ENCODE results near the gene COX4I1.

The COX4I1 gene

DNA sequence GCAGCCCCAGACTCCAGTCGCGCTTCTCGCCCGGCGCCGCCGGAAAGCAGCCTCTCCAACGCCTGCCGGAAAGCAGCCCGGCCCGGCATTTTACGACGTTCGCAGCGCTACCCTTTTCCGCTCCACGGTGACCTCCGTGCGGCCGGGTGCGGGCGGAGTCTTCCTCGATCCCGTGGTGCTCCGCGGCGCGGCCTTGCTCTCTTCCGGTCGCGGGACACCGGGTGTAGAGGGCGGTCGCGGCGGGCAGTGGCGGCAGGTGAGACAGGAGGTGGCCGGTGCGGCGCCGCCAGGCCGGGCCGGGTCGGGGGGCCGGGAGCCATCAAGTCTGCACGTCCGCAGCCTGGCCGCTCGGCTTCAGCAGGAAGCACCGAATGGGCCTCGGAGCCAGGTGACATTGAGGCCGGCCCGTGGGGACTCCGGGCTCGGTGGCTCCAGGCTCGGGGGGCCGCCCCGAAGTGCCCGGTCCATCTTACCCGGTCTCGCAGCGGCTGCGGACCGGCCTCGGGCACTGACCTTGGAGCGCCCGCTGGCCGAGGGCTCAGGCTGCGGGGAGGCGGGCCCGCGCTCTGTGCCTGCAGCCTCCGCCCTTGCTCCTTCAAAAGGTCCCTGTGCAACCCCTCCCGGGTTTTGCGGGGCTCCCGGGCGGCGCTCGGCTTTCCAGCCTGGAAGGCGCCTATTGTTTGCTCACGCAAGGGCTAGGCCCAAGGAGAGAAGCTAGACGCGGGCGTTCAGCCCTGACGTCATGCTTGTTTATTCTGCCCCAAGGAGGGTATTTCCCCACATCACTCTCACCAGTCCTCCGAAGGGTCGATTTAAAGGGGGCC lies at the start of gene COX4I1, which contains the start of gene EMC8:
Gene COX4I1, plus strand, starts transcription at position 199 of the 824 bp plus-strand sequence. CDS start 1,511 bp downstream, outside the sequence.
Gene EMC8, minus strand, starts transcription at position 48 of the 824 bp plus-strand sequence. CDS start 249 bp downstream, outside the sequence.
- peak; percentile 95 for DNase-seq

DNA sequence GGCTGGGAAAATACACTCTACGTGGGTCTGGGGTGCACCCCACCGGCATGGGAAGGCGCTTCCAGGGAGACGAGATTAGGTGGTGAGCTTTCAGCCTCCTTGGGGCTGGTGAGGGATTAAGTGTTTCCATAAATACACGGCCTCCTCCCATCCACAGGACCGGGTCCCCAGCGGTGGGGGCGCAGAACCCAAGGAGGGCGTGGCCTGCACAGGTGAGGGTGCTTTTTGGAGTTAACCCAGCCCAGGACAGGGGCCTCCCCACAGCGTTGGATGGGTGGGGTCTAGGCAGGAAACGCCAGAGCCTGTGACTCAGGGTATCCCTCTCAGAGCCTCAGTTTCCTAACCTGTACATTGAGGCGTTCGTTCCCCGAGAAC lies 49.7 kb upstream of the COX4I1 start:
- no peak for DNase-seq

DNA sequence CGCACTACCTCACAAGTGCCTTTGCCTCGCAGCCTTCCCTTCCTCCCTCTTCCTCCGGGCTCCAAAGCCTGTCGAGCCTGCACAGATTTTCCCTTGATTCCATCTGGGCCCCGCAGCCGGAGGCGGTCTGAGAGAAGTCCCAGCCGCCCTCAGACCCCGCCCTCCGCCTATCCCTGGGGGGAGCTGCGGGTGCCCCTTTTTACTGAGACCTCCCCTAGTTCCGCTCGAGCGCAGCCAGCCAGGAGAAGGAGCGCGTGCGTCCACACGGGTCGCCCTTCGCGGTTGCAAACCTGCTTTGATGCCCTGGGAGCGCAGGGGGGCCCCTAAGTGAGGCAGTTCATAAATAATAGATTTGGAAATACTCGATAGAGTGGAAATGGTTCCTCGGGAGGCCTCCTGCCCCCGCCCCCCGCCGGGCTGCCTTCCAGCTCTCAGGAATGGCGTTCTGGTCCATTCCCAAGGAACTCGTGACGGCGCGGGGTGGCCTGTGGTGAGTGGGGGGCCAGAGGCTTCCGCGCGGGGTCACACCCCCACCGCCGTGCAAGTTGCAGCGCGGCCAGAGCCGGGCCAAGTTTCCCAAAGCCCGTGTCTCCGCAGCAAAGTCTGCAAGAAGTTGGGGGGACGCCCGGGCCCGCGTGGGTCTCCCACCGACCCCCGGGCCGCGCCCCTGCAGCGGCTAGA lies 49.2 kb upstream of the COX4I1 start:
- DNase-seq, result no peak

DNA sequence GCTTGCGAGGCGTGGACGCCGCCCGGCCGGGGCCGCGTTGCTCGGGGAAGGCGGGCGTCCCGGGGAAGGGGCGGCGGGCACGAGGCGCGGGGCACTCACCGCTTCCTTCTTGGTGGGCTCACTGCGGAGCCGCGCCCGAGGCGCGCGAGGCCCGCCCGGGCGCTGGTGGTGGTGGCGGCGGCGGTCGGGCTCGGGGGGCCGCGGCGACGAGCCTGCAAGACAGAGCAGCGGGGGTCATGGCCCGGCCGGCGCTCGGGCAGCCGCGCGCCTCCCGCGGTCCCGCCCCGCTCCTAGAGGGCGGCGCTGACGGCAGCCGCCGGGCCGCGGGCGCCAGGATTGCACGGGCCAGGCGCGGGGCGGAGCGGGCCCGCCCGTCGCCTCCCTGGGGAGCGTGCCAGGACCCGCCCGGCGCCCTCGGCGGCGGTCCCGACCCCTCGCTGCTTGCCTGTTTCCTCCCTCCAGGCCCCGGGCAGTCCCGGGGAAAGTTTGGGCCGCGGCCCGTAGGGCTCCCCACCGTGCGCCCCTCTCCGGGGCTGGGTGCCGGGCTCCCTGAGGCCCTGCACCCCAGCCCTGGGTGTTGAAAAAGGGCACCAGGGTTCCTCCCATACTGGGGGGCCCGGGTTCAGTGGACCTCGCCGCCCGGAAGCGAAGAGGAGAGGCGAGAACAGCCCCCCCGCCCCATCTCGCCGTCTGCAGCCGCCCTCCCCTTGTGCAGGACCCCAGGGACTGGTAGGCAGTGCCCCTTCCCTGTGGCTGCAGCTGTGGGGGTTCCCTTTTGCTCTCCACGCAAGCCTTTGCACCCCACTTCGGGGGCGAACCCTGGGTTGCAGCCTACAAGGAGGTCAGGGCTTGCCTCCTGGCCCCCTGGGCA lies 48.4 kb upstream of the COX4I1 start, which contains the start of gene C16orf74:
Gene C16orf74, minus strand, starts transcription at position 270 of the 871 bp plus-strand sequence. CDS start 15,879 bp downstream, outside the sequence.
- DNase-seq, result peak; percentile 68

DNA sequence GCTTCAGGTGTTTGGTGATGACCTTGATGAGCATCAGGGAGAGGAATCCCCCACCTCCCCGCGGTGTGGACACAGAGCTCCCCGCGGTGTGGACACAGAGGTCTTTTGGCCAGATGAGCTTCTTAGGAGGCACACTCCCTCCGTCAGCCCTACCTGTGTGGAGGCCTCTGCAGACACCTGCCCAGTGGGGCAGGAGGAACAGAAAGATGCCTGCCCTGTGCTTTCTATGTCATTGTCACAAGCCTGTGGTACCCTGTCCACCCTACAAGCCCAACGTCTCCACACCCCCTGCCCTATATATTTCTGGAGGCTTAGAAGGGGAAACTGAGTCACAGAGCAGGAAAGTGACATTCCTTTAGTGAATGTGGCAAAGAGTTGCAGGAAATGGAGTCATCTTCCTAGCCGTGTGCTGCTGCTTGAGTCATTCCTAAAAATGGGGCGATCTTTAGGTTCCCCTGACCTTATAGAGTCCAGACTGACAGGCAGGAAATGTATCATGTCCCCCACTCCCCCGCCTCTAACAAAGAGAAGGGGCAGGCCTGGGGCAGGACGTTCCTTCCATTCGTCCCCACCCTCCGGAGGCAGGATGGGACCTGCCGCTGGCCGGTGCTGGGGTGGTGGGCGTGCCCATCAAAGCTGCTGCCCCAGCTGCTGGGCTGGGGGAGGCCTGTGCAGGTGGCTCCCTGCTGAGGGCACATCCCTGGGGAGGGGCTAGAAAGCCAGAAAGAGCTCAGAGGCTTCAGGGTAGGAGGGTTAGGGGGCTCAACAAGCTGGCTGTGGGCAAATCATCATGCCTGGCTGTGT lies 47.6 kb upstream of the COX4I1 start:
- DNase-seq, result no peak

DNA sequence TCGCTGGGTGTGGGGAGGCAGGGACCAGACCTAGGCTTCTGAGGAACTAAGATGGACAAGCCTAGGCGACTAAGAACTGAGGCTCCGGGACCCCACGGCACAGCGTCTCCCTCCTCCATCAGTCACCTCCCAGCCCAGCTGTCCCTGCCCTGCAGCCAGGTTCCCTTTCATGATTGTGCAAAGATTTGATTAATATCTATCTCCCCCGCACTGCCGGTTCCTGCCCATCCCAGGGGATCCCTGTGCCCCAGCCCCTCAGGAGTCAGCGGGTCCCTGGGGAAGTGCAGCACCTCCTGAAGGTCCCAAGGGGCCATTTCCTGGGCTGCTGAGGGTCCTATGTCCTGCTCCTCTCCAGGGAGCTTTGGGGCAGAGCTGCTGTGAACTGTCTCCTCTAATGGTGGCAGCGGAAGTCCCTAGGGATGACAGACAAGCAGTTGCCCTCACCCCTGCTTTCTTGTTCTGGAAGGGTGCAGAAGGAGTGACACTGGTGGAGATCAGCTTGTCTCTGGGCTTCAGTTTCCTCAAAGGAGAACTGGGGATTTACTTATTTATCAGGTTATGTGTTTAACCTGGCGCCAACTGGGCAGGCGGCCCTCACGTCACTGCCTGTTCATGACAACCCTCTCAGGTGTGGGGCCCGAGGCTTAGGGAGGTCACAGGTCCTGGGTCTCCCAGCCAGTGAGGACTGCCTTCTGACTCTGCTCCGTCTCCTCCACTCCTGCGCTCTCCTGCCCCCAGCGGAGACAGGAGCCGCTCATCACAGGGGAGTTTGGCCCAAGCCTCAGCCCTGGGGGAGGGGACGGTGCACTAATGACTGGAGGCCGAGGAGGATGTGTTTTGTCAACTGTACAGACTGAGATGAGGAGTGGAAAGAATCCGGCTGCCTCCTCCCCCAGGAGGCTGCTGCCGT lies 46.7 kb upstream of the COX4I1 start:
- peak; percentile 93 for DNase-seq

DNA sequence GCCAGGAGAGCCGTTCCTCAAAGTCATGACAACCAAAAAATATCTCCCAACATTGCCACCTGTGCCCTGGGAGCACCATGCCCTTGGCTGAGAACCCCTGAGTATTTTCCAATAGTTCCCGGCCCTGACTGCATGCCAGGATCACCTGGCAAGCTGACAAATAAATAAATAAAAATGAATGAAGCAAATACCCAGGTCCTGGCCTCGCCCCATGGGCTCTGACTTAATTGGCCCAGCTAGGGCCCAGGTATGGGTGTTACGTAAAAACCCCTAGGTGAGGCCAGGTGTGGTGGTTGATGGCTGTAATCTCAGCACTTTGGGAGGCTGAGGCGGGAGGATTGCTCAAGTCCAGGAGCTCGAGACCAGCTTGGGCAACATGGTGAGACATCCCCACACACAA lies 45.9 kb upstream of the COX4I1 start:
- no peak for DNase-seq

DNA sequence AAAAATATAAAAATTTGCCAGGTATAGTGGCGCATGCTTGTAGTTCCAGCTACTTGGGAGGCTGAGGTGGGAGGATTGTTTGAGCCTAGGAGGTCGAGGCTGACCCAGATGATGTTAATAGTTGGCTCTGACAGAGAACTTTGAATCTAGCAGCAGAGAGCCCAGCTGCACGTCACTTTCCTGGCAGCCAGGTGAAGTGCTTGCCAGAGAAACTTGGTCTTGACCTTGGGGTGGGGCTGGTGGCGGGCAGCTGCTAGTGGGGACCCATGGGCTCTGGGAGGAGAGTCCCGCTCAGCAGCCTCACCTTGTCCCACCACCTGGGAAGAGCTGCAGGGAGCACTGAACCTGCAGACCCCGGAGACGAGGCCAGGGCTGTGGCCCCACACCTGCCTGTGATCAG lies 45.5 kb upstream of the COX4I1 start:
- no peak for DNase-seq

DNA sequence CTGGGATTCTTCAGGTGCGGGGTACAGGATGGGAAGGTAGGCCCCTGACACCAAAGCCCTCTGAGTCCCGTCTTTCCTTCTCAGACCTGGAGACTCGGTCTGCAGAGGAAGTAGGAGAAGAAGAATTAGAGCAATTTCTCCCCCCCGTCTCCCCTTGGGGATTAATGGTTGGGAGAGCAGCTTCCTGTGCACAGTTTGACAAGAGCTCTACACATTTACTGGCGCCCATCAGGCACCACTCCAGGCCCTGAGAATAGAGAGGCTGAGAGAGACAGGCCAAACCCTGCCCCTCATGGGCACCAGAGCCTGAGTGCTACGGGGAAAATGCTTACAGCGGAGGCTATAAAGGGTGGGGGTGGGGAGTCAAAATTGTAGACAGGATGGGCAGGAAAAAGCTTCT lies 45.1 kb upstream of the COX4I1 start:
- DNase-seq, result no peak

DNA sequence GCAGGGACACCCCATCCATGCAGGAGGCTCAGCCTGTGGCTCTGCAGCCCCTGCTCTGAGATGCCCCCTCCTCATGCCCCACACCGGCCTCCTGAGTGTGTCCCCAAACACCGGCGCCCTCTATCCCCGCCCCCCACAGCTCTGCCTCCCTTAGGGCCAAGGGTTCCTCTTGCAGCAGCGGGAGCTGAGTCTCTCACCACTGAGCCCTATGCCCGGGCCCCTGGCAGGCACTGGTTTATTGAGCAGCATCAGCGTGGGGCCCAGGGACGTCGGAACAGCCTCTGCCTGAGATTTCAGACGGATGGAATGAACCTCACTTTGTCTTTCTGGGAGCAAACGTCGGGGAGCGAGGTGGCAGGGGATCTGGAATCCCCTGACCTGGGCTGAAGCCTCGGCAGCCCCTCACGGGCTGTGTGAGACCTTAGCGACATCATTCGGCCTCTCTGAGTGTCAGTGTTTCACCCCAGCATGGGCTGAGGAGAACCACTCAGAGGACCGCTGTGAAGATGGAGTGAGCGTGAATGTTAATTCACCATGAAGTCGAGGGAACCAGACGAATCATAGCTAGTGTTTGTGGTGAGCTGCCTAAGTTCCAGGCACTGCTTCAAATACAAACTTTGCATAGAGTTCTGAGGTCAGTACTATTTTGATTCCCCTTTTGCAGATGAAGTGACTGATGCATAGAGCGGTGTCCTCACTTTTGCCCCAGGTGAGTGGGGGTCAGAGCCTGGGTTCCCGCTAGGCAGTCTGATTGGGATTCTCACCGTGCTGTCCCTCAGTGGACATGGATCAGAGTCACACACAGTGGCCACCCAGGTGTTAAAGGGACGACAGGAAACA lies 43.3 kb upstream of the COX4I1 start:
- DNase-seq, result no peak

DNA sequence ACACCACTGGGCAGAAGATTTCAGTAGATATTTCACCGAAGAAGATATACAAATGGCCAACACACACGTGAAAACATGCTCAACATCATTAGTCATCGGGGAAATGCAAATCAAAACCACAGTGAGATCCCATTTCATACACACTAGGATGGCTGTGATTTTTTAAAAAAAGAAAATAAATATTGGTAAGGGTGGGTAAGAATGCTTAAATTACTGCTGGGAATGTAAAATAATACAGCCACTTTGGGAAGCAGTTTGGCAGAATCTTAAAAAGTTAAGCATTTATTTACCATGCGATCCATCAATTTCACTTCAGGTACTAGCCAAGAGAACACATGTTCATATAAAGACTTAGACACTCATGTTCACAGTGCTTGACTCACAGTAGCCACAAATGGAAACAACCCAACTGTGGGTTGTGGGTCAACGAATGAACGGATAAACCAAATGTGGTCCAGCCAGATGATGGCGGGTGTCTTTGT lies 42.1 kb upstream of the COX4I1 start:
- no peak for DNase-seq

DNA sequence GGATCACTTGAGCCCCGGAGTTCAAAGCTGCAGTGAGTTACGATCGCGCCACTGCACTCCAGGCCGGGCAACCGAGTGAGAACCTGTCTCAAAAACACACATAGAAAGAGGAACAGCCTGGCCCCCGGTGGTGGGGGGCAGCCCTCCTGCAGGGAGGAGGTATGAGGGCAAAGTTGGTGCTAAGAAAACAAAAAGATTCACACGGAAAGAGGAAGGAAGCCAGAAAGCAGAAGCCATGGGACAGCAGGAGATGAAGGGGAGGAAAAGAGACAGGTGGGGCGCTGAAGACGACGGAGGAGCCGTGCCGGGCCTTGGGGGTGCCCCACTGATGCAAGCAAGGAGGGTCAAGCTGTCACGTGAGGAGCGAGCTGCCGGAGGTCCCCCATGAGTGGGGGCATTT lies 40.4 kb upstream of the COX4I1 start:
- no peak for DNase-seq

DNA sequence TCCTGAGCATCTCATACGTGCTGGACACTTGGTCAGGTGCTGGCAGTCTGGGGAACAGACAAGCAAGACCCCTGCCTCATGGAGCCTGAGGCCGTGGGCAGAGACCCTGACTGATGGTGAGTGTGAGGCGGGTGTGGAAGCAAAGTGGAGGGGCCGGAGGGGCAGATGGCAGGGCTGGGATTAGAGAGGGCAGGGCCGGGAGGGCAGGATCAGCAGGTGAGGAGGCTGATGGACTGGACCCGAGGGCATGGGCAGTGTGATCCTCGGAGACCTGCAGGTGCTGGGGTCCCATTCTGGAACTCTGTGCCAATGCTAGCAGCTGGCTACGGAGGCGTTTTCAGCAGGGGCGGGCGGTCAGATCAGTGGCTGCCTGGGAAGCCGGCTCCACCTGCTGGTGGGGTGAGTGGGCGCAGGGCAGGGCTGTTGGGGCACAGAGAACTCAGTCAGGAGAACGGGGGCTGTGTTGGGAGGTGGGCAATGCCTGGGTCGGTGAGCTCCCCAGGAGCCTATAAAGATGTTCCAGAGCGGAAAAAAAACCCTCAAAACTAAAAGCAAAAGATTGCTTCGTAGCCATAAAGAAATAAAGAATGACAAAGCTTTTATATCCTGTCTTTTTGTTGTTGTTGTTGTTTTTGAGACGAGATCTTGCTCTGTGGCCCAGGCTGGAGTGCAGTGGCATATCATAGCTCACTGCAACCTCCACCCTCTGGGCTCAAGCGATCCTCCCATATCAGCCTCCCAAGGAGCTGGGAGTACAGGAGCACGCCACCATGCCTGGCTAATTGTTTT lies 39.7 kb upstream of the COX4I1 start:
- no peak for DNase-seq

DNA sequence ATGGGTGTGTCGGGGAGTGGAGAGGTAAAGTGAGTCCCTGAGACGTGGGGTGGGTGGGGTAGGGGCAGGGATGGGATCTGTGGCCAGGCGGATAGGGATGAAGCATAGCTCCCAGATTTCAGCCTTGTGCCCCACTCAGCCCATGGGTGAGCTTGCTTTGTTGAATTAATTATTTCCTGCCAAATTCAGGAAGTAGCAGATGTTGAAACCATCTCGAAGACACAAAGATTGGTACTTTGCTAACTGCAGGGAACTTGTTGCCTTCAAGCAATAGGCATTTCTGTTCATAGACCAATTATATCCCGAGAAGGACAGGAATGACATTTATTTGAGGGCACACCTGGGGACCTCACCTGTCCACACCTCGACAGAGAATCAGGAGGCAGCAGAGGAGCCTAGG lies 37.6 kb upstream of the COX4I1 start:
- no peak for DNase-seq

DNA sequence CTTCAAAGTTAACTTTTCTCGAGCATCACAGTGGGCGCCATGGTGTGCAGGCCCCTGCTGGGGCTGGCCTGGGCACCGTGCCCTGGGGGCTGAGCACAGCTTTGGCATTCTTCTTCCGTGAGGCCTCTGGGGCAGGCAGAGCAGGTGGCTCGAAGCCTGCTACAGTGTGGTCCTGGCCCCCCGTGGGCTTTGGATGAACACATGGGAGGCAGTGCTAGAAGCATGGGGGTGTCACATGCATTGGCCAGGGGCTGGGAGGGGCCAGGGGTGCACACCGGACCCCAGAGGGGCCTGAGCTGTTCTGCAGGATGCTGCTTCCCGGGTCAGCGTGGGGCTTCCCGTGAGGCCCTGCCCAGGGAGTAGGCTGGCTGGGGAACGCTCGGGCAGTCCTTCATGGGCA lies 36.5 kb upstream of the COX4I1 start:
- DNase-seq, result no peak

DNA sequence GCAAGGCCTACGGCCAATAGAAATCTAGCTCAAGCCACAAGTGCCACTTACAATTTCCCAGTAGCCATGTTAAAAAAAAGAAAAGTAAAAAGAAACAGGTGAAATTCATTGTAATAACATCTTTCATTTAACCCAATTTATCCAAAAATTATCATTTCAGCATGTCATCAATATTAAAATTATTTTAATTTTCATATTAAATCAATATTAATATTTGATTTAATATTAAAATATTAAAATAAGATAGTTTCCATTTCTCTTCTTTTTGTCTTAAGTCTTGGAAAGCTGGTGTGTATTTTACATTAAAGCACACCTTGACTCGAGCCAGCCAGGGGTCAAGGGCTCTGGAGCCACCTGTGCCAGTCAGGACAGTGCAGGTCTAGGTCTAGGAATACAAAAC lies 35.9 kb upstream of the COX4I1 start:
- no peak for DNase-seq

DNA sequence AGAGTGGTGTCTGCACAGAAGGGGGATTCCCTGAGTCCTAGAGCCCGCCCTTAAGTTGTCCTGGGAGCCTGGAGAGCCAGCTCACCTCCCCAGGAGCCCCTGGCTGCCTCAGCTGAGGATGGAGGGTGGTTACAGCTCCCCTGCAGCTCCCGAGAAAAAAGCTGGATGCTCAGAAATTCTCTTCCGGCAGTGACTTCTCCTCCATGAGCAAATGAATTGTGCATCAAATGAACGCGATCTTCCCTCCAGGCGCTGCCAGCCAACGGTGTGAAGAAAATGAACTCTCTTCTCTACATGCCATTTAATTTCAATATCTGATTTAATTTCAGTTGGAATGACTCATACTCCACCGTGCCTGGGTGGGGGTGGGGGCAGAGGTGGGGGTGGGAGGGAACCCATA lies 34.3 kb upstream of the COX4I1 start:
- DNase-seq, result no peak

DNA sequence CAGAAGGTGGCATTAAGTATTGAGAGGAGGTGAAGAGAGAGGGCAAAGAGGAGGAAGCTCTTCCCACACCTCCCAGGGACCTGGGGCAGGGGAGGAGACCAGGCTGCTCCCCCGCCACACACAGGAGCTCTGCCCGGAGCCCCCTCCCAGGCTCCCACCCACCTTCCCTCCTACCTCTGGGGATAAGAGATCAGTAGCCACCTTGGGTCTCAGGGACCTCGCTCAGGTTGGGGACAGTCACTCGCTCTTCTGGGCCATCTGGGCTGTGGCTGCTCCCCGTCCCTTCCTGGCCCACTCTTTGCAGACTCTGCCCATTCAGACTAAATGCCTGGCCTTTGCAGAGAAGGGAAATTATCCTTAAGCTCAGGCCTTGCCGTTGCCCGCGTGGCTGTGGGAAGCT lies 33.7 kb upstream of the COX4I1 start:
- DNase-seq, result no peak

DNA sequence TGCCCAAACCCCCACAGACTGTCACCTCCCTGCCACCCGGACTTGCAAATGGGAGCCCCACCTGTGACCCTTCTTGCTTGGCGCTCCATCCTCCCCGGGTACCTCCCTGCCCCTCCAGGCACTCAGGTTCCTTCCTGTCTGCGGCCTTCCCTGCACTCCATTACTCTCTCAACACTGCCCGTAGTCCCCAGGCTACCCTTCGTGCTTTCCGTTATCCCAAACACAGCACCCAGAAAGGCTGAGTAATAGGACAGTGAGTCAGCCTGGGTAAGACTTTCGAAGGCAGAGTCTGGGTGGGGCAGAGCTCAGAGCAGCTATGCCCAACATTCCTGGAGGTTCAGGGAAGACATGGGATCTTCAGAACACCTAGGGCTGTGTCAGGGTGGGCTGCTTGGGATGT lies 32.0 kb upstream of the COX4I1 start:
- DNase-seq, result peak; percentile 81
